HL-60 (cell line): Measurements from ENCODE around the gene BCL7A.

Experiments used
- CTCF ChIP-seq: IDR thresholded peaks from one replicate; pipeline ENCODE4 v1.5.1; 2011; ENCODE audit warnings: low read length, control low read depth, inconsistent platforms; ENCODE audit not compliant: insufficient read depth
- POLR2AphosphoS5 ChIP-seq: IDR thresholded peaks from 2 replicates; pipeline ENCODE4 v1.6.1; 2012; ENCODE audit warnings: low read depth
- REST ChIP-seq: IDR thresholded peaks from 2 replicates; pipeline ENCODE4 v1.6.1; 2012; ENCODE audit warnings: low read depth; ENCODE audit not compliant: insufficient replicate concordance

DNA sequence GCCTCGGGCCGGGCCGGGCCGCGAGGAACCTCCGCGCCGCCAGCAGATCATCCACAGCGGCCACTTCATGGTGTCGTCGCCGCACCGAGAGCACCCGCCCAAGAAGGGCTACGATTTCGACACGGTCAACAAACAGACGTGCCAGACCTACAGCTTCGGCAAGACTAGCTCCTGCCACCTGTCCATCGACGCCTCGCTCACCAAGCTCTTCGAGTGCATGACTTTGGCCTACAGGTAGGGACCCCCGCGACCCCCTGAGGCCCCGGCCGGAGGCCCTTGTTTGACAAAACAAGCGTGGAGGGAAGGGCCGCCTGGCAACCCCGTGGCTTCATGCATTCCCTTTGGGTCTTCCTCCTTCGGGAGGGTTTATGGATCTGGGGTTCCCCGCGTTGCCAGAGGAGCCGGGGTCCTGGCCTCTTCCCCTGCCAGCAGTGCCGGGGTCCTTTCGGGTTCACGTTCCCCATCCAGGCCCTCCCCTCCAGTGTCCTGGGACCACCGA, 57.4 kb downstream of the BCL7A start:
- TF ChIP-seq CTCF, result no peak
- TF ChIP-seq POLR2AphosphoS5, result no peak; the same call in 1 of the 2 replicates
- no peak for TF ChIP-seq REST
